ENCODE data around the gene ELSPBP1.

The ELSPBP1 gene

DNA sequence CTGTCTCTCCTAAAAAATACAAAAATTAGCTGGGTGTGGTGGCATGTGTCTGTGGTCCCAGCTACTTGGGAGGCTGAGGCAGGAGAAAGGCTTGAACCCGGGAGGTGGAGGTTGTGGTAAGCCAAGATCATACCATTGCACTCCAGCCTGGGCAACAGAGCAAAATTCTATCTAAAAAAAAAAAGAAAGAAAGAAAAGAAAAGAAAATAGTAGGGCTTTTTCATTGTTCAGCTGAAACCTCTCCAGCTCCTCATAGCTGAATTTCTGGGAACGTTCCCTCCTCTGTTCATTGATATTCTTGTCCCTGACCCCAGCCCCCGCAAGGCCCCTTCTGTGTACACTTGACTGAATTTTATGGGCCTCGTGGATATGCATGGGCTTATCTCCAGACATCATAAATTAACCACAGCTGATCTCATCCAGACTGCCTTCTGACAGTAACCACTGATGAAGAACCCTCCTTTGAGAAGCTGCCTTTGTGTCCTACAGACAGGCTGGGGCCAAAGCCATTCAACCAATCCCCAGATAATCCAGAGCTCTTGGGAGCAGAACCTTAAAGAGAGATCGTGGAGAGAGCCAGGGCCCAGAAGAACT lies at the start of gene ELSPBP1 (continued):
- TF ChIP-seq, protein P1, sequence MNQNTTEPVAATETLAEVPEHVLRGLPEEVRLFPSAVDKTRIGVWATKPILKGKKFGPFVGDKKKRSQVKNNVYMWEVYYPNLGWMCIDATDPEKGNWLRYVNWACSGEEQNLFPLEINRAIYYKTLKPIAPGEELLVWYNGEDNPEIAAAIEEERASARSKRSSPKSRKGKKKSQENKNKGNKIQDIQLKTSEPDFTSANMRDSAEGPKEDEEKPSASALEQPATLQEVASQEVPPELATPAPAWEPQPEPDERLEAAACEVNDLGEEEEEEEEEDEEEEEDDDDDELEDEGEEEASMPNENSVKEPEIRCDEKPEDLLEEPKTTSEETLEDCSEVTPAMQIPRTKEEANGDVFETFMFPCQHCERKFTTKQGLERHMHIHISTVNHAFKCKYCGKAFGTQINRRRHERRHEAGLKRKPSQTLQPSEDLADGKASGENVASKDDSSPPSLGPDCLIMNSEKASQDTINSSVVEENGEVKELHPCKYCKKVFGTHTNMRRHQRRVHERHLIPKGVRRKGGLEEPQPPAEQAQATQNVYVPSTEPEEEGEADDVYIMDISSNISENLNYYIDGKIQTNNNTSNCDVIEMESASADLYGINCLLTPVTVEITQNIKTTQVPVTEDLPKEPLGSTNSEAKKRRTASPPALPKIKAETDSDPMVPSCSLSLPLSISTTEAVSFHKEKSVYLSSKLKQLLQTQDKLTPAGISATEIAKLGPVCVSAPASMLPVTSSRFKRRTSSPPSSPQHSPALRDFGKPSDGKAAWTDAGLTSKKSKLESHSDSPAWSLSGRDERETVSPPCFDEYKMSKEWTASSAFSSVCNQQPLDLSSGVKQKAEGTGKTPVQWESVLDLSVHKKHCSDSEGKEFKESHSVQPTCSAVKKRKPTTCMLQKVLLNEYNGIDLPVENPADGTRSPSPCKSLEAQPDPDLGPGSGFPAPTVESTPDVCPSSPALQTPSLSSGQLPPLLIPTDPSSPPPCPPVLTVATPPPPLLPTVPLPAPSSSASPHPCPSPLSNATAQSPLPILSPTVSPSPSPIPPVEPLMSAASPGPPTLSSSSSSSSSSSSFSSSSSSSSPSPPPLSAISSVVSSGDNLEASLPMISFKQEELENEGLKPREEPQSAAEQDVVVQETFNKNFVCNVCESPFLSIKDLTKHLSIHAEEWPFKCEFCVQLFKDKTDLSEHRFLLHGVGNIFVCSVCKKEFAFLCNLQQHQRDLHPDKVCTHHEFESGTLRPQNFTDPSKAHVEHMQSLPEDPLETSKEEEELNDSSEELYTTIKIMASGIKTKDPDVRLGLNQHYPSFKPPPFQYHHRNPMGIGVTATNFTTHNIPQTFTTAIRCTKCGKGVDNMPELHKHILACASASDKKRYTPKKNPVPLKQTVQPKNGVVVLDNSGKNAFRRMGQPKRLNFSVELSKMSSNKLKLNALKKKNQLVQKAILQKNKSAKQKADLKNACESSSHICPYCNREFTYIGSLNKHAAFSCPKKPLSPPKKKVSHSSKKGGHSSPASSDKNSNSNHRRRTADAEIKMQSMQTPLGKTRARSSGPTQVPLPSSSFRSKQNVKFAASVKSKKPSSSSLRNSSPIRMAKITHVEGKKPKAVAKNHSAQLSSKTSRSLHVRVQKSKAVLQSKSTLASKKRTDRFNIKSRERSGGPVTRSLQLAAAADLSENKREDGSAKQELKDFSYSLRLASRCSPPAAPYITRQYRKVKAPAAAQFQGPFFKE (tag by site-specific recombination; IDR thresholded peaks at IDR 0.05; ENCODE audit: borderline replicate concordance), result no peak
- TF ChIP-seq FEZF1 (tag by site-specific recombination; IDR thresholded peaks at IDR 0.05) (peak; percentile 49; the same call in 1 of the 2 replicates), ZBTB21 (tag by site-specific recombination; IDR thresholded peaks at IDR 0.05) (peak; percentile 65), ZNF501 (tag by site-specific recombination; IDR thresholded peaks at IDR 0.05) (no peak), ZNF677 (tag by site-specific recombination; IDR thresholded peaks at IDR 0.05) (no peak), ZNF248 (tag by site-specific recombination; IDR thresholded peaks at IDR 0.05) (no peak), ZNF629 (tag by site-specific recombination; IDR thresholded peaks at IDR 0.05) (peak; percentile 53; the same call in 1 of the 2 replicates), ZNF558 (tag by site-specific recombination; IDR thresholded peaks at IDR 0.05) (no peak), ZNF658 (tag by site-specific recombination; IDR thresholded peaks at IDR 0.05) (no peak), ZNF140 (tag by site-specific recombination; IDR thresholded peaks at IDR 0.05) (no peak), ZNF214 (tag by site-specific recombination; IDR thresholded peaks at IDR 0.05; ENCODE audit: borderline replicate concordance) (no peak), ZNF555 (tag by site-specific recombination; conservative IDR thresholded peaks at IDR 0.05) (no peak), ZNF660 (tag by site-specific recombination; IDR thresholded peaks at IDR 0.05) (peak; percentile 80), ZNF266 (tag by site-specific recombination; IDR thresholded peaks at IDR 0.05; ENCODE audit: low read depth) (no peak), RBAK (tag by site-specific recombination; IDR thresholded peaks at IDR 0.05) (no peak)
- TF ChIP-seq, protein P2, sequence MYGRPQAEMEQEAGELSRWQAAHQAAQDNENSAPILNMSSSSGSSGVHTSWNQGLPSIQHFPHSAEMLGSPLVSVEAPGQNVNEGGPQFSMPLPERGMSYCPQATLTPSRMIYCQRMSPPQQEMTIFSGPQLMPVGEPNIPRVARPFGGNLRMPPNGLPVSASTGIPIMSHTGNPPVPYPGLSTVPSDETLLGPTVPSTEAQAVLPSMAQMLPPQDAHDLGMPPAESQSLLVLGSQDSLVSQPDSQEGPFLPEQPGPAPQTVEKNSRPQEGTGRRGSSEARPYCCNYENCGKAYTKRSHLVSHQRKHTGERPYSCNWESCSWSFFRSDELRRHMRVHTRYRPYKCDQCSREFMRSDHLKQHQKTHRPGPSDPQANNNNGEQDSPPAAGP (tag by site-specific recombination; IDR thresholded peaks at IDR 0.05), result peak; percentile 71; the same call in 1 of the 2 replicates
- TF ChIP-seq, protein P3, sequence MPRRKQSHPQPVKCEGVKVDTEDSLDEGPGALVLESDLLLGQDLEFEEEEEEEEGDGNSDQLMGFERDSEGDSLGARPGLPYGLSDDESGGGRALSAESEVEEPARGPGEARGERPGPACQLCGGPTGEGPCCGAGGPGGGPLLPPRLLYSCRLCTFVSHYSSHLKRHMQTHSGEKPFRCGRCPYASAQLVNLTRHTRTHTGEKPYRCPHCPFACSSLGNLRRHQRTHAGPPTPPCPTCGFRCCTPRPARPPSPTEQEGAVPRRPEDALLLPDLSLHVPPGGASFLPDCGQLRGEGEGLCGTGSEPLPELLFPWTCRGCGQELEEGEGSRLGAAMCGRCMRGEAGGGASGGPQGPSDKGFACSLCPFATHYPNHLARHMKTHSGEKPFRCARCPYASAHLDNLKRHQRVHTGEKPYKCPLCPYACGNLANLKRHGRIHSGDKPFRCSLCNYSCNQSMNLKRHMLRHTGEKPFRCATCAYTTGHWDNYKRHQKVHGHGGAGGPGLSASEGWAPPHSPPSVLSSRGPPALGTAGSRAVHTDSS (tag by site-specific recombination; IDR thresholded peaks at IDR 0.05), result peak; percentile 52
- TF ChIP-seq, protein P4, sequence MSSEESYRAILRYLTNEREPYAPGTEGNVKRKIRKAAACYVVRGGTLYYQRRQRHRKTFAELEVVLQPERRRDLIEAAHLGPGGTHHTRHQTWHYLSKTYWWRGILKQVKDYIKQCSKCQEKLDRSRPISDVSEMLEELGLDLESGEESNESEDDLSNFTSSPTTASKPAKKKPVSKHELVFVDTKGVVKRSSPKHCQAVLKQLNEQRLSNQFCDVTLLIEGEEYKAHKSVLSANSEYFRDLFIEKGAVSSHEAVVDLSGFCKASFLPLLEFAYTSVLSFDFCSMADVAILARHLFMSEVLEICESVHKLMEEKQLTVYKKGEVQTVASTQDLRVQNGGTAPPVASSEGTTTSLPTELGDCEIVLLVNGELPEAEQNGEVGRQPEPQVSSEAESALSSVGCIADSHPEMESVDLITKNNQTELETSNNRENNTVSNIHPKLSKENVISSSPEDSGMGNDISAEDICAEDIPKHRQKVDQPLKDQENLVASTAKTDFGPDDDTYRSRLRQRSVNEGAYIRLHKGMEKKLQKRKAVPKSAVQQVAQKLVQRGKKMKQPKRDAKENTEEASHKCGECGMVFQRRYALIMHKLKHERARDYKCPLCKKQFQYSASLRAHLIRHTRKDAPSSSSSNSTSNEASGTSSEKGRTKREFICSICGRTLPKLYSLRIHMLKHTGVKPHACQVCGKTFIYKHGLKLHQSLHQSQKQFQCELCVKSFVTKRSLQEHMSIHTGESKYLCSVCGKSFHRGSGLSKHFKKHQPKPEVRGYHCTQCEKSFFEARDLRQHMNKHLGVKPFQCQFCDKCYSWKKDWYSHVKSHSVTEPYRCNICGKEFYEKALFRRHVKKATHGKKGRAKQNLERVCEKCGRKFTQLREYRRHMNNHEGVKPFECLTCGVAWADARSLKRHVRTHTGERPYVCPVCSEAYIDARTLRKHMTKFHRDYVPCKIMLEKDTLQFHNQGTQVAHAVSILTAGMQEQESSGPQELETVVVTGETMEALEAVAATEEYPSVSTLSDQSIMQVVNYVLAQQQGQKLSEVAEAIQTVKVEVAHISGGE (tag by site-specific recombination; conservative IDR thresholded peaks at IDR 0.05; ENCODE audit: low read depth), result no peak
- TF ChIP-seq, protein P5, sequence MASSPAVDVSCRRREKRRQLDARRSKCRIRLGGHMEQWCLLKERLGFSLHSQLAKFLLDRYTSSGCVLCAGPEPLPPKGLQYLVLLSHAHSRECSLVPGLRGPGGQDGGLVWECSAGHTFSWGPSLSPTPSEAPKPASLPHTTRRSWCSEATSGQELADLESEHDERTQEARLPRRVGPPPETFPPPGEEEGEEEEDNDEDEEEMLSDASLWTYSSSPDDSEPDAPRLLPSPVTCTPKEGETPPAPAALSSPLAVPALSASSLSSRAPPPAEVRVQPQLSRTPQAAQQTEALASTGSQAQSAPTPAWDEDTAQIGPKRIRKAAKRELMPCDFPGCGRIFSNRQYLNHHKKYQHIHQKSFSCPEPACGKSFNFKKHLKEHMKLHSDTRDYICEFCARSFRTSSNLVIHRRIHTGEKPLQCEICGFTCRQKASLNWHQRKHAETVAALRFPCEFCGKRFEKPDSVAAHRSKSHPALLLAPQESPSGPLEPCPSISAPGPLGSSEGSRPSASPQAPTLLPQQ (tag by site-specific recombination; IDR thresholded peaks at IDR 0.05), result peak; percentile 74
- TF ChIP-seq, protein P6, sequence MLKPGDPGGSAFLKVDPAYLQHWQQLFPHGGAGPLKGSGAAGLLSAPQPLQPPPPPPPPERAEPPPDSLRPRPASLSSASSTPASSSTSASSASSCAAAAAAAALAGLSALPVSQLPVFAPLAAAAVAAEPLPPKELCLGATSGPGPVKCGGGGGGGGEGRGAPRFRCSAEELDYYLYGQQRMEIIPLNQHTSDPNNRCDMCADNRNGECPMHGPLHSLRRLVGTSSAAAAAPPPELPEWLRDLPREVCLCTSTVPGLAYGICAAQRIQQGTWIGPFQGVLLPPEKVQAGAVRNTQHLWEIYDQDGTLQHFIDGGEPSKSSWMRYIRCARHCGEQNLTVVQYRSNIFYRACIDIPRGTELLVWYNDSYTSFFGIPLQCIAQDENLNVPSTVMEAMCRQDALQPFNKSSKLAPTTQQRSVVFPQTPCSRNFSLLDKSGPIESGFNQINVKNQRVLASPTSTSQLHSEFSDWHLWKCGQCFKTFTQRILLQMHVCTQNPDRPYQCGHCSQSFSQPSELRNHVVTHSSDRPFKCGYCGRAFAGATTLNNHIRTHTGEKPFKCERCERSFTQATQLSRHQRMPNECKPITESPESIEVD (tag by site-specific recombination; IDR thresholded peaks at IDR 0.05), result no peak
- TF ChIP-seq, protein P7, sequence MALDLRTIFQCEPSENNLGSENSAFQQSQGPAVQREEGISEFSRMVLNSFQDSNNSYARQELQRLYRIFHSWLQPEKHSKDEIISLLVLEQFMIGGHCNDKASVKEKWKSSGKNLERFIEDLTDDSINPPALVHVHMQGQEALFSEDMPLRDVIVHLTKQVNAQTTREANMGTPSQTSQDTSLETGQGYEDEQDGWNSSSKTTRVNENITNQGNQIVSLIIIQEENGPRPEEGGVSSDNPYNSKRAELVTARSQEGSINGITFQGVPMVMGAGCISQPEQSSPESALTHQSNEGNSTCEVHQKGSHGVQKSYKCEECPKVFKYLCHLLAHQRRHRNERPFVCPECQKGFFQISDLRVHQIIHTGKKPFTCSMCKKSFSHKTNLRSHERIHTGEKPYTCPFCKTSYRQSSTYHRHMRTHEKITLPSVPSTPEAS (tag by site-specific recombination; IDR thresholded peaks at IDR 0.05), result peak; percentile 11; the same call in 1 of the 2 replicates
